ENCODE results near the gene LMNTD2.
A peak's percentile ranks its signal among the peaks of the same experiment; 100 is the strongest.
"Not testable (repeated sequence)": the region's sequence is repeated elsewhere in the genome, so short reads cannot be mapped to it uniquely, and the experiment has no call there.

The LMNTD2 gene

DNA sequence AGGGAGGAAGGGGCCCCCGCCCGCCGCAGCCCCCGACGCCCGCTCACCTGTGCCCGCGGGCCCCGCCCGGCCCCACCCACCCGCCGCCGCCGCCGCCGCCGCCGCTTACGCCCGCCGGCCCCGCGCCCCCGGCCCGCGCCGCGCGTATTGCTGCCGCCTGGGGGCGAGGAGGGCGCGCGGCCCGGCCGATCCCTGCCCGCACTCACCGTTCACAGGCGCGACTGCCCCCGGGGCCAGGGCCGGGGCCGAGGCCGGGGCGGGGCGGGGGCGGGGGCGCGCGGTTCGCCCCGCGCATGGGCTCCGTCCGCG lies 25.4 kb downstream of the LMNTD2 start:
- DNase-seq (ENCODE audit: low read depth in 2 of 2): no peak

DNA sequence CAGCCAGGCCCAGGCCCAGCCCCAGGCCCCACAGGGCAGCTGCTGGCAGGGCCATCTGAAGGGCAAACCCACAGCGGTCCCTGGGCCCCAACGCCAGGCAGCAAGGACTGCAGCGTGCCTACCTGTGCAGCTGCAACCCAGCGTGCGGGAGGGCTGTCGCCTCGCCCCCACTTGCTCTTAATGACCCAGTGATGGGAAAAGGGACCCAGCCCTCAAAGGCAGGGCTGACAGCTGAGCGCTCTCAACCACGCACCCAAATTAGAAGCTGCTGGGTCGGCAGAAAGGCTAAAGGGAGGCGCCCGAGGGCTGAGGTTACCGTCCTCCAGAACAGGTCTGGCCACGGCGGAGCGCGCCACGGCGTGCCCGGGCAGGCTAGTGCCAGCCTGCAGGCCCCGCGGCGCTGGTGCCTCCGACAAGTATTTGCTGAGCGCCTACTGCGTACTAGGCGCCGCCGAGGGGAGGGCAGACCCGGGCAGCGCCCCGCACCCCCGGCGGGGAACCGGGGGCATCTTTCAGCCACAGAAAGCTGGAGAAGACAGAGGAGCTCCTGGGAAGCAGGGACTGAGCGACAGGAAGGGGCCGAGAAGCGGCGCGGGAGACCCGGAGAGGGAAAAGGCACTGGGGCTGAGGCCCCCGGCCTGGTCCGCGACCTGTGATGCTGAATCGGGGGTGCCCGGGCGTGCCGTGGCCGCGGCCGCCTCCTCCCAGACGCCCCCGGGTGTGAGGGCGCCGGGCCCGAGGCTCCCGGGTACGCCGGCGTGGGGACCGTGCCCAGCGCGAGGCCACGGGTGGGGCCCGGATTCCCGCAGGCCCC lies 25.9 kb downstream of the LMNTD2 start:
- no peak for DNase-seq (ENCODE audit: low read depth in 2 of 2)

GRCh38 chr11:533586-534395 lies 26.7 kb downstream of the LMNTD2 start:
- DNase-seq (ENCODE audit: low read depth in 2 of 2): no peak

DNA sequence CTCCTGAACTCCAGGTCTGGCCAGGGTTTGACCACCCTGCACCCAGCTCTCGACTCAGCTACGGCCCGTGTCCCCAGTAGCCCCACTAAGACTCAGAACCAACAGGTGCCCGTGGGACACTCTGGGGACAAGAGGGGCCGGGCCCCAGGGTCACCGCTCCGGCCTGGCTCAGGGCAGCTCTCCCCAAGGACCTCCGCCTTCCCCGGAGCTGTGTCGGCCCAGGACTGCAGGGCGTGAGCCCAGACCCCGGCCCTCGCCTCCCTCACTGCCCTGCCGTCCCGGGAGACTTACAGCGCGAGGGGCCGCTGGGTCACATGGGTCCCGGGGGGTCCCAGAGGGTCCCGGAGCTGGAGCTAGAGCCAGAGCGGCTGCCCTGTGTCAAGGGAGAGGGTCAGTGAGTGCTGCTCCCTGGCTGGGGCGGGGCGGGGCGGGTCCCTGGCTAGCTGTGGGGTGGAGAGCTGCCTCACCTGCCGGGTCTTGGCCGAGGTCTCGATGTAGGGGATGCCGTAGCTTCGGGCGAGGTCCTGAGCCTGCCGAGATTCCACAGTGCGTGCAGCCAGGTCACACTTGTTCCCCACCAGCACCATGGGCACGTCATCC lies 27.5 kb downstream of the LMNTD2 start:
- DNase-seq (ENCODE audit: low read depth in 2 of 2): no peak

DNA sequence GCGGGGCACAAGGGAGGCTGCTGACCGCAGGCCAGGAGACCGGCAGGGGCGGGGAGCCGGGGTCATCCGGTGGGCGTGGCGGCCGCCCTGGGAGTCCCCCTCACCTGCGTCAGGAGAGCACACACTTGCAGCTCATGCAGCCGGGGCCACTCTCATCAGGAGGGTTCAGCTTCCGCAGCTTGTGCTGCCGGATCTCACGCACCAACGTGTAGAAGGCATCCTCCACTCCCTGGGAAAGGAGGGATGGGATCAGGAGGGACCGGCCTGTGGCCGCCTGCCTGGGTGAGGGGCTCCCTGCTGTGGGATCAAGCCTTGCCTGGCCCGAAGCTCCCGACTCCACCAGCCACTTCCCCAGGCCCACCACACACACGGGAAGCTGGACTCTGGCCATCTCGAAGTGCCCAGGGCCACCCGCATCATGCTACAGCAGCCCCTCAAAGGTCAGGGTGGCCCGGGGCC lies 28.0 kb downstream of the LMNTD2 start:
- DNase-seq (ENCODE audit: low read depth in 2 of 2): no peak

- no peak for DNase-seq (ENCODE audit: low read depth in 2 of 2)
Observed at GRCh38 chr11:531919-532526, 28.5 kb downstream of the LMNTD2 start.

- DNase-seq (ENCODE audit: low read depth in 2 of 2): no peak
Observed at GRCh38 chr11:530960-531831, 29.3 kb downstream of the LMNTD2 start.

GRCh38 chr11:529728-530411 lies 30.7 kb downstream of the LMNTD2 start:
- DNase-seq (ENCODE audit: low read depth in 2 of 2): no peak

DNA sequence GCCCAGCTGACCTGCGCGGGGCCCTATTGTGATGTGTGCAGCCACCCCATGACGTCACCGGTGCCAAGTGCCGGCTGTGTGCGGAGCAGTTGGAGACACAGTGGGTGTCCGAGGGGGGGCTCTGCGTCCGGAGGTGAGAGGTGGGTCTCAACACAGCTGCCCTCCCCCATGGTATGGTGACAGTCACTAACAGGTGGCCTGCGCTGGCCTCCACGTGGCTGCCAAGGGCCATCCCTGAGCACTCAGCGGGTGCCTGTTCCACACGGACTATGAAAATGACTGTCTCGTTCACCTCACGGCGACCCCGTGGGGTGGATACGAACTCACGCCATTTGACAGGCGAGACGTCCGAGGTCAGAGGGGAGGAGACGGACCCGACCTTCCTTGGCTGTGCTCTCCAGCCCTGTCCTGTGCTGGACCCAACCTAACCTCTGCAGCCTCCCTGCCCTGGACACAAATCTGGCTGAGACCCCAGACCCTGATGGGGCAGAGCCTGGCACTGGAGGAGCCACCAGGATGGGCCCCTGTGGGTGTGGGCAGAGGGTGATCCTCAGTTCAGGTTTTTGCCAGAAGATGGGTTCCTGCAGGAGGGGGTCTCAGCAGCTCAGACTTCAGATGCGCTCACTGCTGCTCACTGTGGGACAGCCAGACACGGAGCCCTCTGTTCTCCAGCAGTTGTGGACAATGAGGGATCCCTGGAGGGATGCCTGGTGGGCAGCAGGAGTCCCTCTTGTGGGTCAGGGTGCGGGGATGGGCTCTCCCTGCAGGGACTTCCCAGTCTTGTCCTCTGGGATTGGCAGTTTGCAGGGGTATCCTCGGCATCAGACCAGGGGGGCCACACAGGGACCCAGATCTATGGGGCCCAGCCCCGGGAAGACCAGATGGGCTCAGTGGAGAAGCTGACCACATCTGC lies 31.5 kb downstream of the LMNTD2 start:
- no peak for DNase-seq (ENCODE audit: low read depth in 2 of 2)

DNA sequence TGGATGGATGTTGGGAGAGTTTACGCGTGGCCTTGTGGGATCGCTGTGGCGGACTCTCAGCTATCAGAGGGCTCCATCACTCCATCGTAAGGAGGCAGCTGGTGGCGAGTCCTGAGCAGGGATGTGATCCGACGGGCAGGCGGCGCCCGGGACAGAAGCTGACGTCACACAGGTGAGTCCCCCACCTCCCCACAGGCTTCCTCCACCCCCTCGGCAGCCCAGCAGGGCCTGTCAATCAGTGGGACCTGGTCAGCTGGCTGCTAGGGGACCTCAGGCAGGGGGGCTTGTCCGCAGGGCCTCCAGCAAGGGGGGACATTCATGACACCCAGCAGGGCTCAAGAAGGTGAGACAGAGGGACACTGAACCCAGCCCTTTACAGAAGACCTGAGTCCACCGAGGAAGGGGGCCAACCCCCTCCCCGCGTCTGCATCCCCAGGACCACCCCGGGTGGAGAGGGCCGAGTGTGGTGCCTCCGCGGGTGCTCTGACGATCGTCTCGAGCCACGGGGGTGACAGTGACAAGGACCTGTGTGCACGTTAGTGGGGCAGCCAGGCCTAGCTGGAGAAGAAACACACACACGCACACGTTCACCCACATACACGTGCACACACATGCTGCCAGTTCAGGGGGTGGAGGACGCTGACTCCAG lies 32.2 kb downstream of the LMNTD2 start:
- DNase-seq (ENCODE audit: low read depth in 2 of 2): no peak

- no peak for DNase-seq (ENCODE audit: low read depth in 2 of 2)
Observed at GRCh38 chr11:526192-526591, 34.3 kb downstream of the LMNTD2 start.

GRCh38 chr11:521177-521688 lies 39.3 kb downstream of the LMNTD2 start:
- DNase-seq (ENCODE audit: low read depth in 2 of 2): no peak

DNA sequence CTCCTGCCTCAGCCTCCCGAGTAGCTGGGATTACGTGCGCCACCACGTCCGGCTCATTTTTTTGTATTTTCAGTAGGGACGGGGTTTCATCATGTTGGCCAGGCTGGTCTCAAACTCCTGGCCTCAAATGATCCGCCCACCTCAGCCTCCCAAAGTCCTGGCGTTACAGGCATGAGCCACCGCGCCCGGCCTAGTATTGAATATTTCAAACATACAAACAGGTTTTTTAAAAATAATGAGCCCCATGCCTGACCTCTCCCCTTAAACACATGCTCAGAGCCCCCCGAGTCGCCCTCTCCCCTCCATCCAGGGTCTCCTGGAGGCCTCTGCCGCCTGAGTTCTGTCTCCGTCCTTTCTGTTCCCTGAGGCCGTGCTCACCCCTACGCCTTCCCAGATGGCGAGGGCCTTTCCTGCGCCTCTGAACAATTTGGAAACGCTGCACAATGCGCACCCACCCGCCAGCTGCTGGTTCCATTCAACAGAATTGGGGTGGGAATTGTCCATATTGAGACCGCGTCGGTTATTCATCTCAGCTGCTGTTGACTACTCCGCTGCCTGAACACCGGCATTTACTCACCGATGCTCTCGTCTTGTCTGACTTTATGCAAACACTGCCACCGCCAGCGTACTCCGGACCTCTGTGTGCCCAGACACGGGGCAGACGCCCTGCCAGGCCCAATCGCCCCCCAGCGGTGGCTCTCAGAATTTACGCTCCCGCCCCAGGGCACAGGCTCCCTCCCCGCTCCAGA lies 39.9 kb downstream of the LMNTD2 start:
- no peak for DNase-seq (ENCODE audit: low read depth in 2 of 2)

DNA sequence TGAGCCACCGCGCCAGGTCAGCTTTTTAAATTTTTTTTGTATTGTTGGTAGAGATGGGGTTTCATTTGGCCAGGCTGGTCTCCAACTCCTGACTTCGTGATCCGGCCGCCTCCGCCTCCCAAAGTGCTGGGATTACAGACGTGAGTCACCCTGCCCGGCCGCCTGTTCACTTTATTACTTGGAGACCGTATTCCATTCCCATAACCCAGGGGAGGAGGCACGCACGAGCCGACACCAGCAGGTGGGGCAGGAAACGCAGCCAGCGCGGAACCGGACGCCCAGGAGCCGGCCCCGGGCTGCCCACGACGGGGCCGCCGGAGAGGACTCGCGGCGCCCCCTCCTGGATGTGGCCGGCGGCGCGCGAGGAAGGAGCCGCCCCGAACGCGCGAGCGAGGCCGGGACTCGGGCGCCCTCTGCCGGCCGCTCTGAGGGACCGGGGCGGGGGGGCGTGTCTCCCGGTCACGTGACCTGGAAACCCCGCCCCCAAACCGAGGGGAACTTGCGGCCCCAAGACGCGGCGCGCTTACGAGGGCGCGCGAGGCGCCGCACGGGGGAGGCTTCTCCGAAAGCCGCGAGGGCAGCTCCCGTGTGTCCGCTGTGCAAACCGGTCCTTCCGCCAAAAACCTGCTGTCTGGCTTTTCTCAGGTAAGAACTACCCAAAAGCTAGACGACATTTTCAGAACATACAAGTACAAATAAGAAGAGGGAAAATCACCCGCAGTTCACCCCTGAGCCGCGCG lies 41.9 kb downstream of the LMNTD2 start:
- DNase-seq (ENCODE audit: low read depth in 2 of 2): peak; percentile 63 to 76

DNA sequence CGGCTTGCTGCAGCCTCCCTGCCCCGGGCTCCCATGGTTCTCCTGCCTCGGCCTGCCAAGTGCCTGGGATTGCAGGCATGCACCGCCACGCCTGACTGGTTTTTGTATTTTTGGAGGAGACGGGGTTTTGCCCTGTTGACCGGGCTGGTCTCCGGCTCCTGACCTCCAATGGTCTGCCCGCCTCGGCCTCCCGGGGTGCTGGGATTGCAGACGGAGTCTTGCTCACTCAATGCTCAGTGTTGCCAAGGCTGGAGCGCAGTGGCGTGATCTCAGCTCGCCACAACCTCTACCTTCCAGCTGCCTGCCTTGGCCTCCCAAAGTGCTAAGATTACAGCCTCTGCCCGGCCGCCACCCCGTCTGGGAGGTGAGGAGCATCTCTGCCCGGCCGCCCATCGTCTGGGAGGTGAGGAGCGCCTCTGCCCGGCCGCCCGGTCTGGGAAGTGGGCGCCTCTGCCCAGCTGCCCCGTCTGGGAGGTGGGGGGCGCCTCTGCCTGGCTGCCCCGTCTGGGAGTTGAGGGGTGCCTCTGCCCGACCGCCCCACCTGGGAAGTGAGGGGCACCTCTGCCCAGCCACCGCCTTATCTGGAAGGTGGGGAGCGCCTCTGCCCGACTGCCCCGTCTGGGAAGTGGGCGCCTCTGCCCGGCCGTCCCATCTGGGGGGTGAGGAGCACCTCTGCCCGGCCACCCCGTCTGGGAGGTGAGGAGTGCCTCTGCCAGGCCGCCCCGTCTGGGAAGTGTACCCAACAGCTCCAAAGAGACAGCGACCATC lies 43.4 kb downstream of the LMNTD2 start:
- DNase-seq (ENCODE audit: low read depth in 2 of 2): not testable (repeated sequence)

DNA sequence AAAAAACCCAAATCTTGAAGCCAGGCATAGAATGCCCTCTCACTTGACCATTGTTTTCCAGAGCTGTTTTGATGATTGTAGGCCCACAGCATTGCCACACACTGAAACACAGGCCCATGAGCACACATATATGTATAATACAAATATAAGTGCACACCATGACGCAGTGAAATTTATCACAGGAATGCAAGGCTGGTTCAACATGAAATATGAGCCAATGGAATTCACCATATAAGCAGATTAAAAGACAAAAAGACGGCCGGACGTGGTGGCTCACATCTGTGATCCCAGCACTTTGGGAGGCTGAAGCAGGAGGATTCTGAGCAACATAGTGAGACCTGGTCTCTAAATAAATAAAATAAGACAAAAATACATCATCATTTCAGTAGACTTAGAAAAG lies 44.1 kb downstream of the LMNTD2 start:
- DNase-seq (ENCODE audit: low read depth in 2 of 2): no peak

GRCh38 chr11:515131-515530 lies 45.4 kb downstream of the LMNTD2 start:
- no peak for DNase-seq (ENCODE audit: low read depth in 2 of 2)
